Right lobe of liver (tissue), 6 donors: ENCODE measurements around the gene SMIM5. TPM values are rescaled to one million over a fixed set of nuclear protein-coding genes. Genes with fewer than 3 reads are reported as not detected.

ENCODE experiments used
- ATAC-seq, 4 donors: fragments of 200-7000 bp; cut with Tn5 transposase; one replicate each; pipeline ENCODE4 v1.9.1; 2020; ENCODE audit warnings: mild to moderate bottlenecking in 4 of 4, moderate library complexity in 4 of 4
- DNase-seq, 3 donors: peaks; one replicate each; pipeline ENCODE4 v3.0.0-alpha.2; 2020
- H3K27ac ChIP-seq, 3 donors: fragments of 200-600 bp; one replicate each; pipeline ENCODE4 v1.8.0; 2022
- H3K27me3 ChIP-seq, 2 donors: fragments of 200-600 bp; one replicate each; pipeline ENCODE4 v1.8.0; 2022
- H3K36me3 ChIP-seq, 4 donors: fragments of 200-600 bp; sonication (generic) in 1 of 4; one replicate each; pipeline versions ENCODE4 v1.5.1 to v1.8.0; 2017 to 2022; ENCODE audit warnings: control low read depth in 1 of 4
- H3K4me1 ChIP-seq, 4 donors: fragments of 200-600 bp; sonication (generic) in 1 of 4; one replicate each; pipeline versions ENCODE4 v1.5.1 to v1.8.0; 2017 to 2022; ENCODE audit warnings: control low read depth in 1 of 4
- H3K4me3 ChIP-seq, 3 donors: fragments of 200-600 bp; one replicate each; pipeline ENCODE4 v1.8.0; 2022
- H3K9me3 ChIP-seq, 4 donors: fragments of 200-600 bp; sonication (generic) in 1 of 4; one replicate each; pipeline versions ENCODE4 v1.5.1 to v1.8.0; 2017 to 2022; ENCODE audit warnings: control low read depth in 1 of 4
- CTCF ChIP-seq, 4 donors: fragments of 200-600 bp in 3 of 4; fragments of 450-650 bp in 1 of 4; IDR thresholded peaks; one replicate each; pipeline versions ENCODE4 v1.5.1 to v1.8.0; 2016 to 2022; ENCODE audit warnings: antibody characterized with exemption in 4 of 4, mild to moderate bottlenecking in 2 of 4
- POLR2A ChIP-seq: fragments of 450-650 bp; IDR thresholded peaks from one replicate; pipeline ENCODE4 v1.6.1; 2017; ENCODE audit warnings: antibody characterized with exemption, mild to moderate bottlenecking
- WGBS: methylation state at CpG from one replicate; pipeline ENCODE4 v1.1.6; 2018; ENCODE audit warnings: low coverage, low lambda C conversion rate; ENCODE audit not compliant: insufficient coverage; ENCODE audit errors: missing lambda C conversion rate; 5-methylcytosine and 5-hydroxymethylcytosine counted together
- intact Hi-C, 2 donors: fragments of 100-400 bp; cut with DNase I; formaldehyde crosslinking; loops; one replicate each; pipeline versions ENCODE4 v1.11.2 to v1.14.1; 2022
- total RNA-seq, 6 experiments: library from RNA; depleted of rRNA in 2 of 6; stranded (reverse); fragments of >200 nt in 2 of 6; fragmentation: NEBNext Ultra II Directional in 3 of 6; extraction: Animal tissue kit (Norgen Biotek cat#: 25700) in 3 of 6; gene quantifications; one replicate each; pipeline versions ENCODE4 v1.1.0 to v1.2.4, GENCODE V29; 2016 to 2023
- donor health status: DM: no; HTN: yes; CAD: no.
- donor health status: DM: no; HTN: no; CAD: no.
- donor health status: DM: no; HTN: no; CAD: no.
- donor health status: DM: no; HTN: yes; CAD: no.
- donor health status: DM: no; HTN: yes; CAD: no.

The SMIM5 gene
- total RNA-seq, 6 experiments from 2014 or later, result 0.06 to 0.78 (median 0.29) TPM; not detected in 1

GRCh38 chr17:75654176-75654575 is 20.9 kb downstream of the SMIM5 start:
- ATAC-seq (peak in 2 of 4 donors; percentile 19 to 27), DNase-seq (peak in 1 of 3 donors; percentile 5)
- H3K4me1 ChIP-seq, result no peaks in the 10 kb centered on the region
- H3K4me3 ChIP-seq, result no peak overlapping the region
- H3K27me3 ChIP-seq, result no peaks in the 10 kb centered on the region
- no peak overlapping the region for H3K27ac ChIP-seq
- H3K9me3 ChIP-seq, result no peaks in the 10 kb centered on the region
- intact Hi-C loops, result no loop called here
- WGBS, result 25% methylated on average over 2 of the region's 2 CpGs
- TF ChIP-seq CTCF (IDR thresholded peaks at IDR 0.05), result peak in 1 of 4 donors; percentile 11
- no peak for TF ChIP-seq POLR2A
- H3K36me3 ChIP-seq, result peaks cover 0 to 60% (median 11%) of the 10 kb centered on the region in 4 donors

- no peak for ATAC-seq
- peak in 1 of 3 donors; percentile 7 for DNase-seq
- intact Hi-C loops, result no loop called here
Measured at GRCh38 chr17:75658237-75658636, 25.0 kb downstream of the SMIM5 start.

GRCh38 chr17:75661531-75661930 is 28.3 kb downstream of the SMIM5 start:
- intact Hi-C loops, result no loop called here
- Histone ChIP-seq H3K4me3 (no peak overlapping the region), H3K4me1 (peaks cover 0 to 8% (median 3%) of the 10 kb centered on the region in 4 donors), H3K27me3 (no peaks in the 10 kb centered on the region), H3K27ac (no peak overlapping the region), H3K36me3 (peaks cover 0 to 50% (median 9%) of the 10 kb centered on the region in 4 donors), H3K9me3 (no peaks in the 10 kb centered on the region)
- no peak for ATAC-seq
- WGBS, result 94% methylated on average over 2 of the region's 4 CpGs
- DNase-seq, result peak in 1 of 3 donors; percentile 4
- TF ChIP-seq POLR2A (no peak), CTCF (IDR thresholded peaks at IDR 0.05) (no peak)

More at GRCh38 chr17:75658237-75658636, 25.0 kb downstream of the SMIM5 start:
- Histone ChIP-seq H3K4me1 (no peaks in the 10 kb centered on the region), H3K36me3 (peaks cover 0 to 59% (median 11%) of the 10 kb centered on the region in 4 donors), H3K27ac (no peak overlapping the region), H3K27me3 (no peaks in the 10 kb centered on the region), H3K9me3 (no peaks in the 10 kb centered on the region), H3K4me3 (no peak overlapping the region)
- TF ChIP-seq POLR2A (no peak), CTCF (IDR thresholded peaks at IDR 0.05) (no peak)
- 71% methylated on average over 4 of the region's 5 CpGs for WGBS

- intact Hi-C loops, result no loop called here
- DNase-seq, result no peak
- Histone ChIP-seq H3K9me3 (no peaks in the 10 kb centered on the region), H3K4me1 (peaks cover 0 to 8% (median 3%) of the 10 kb centered on the region in 4 donors), H3K4me3 (no peak overlapping the region), H3K36me3 (peaks cover 0 to 43% (median 9%) of the 10 kb centered on the region in 4 donors), H3K27ac (no peak overlapping the region), H3K27me3 (no peaks in the 10 kb centered on the region)
- TF ChIP-seq CTCF (IDR thresholded peaks at IDR 0.05), result no peak
- no peak for TF ChIP-seq POLR2A
- no CpG with 5 or more reads among the region's 9 CpGs for WGBS
- no peak for ATAC-seq
Measured at GRCh38 chr17:75662511-75662910, 29.3 kb downstream of the SMIM5 start.
